GM12878 (cell line): ENCODE results near the gene SLX4. TPM values are rescaled to one million over a fixed set of nuclear protein-coding genes. Genes with fewer than 3 reads are reported as not detected.

Source experiments
- ATAC-seq: fragments of 200-7000 bp; cut with Tn5 transposase; 3 replicates; pipeline ENCODE4 v1.9.1; 2020; ENCODE audit warnings: mild to moderate bottlenecking, moderate library complexity
- BruUV-seq: library from RNA; stranded (reverse); fragments of 400-500 nt; replicated peaks from 2 replicates; lab custom pipeline; 2021; lab: Mats Ljungman, UMichigan
- CTCF ChIA-PET: fragments of 300-600 bp; sonication (Branson Sonifier 250); formaldehyde crosslinking; extraction: SDS; loops from one replicate; lab custom pipeline; 2021; ENCODE audit warnings: inconsistent platforms; lab: Yijun Ruan, JAX
- POLR2A ChIA-PET: fragments of 350-600 bp; formaldehyde crosslinking; extraction: SDS; loops from one replicate; lab custom pipeline; 2021; ENCODE audit warnings: inconsistent platforms; lab: Charles Lee
- RAD21 ChIA-PET: fragments of 300-600 bp; sonication (Branson Sonifier 250); formaldehyde crosslinking; loops from one replicate; lab custom pipeline; 2023; ENCODE audit warnings: antibody characterized with exemption; ENCODE audit not compliant: unreplicated experiment; lab: Charles Lee
- SMC1A ChIA-PET: fragments of 300-600 bp; sonication (Branson Sonifier 250); formaldehyde crosslinking; loops from one replicate; lab custom pipeline; 2023; ENCODE audit not compliant: unreplicated experiment, uncharacterized antibody; lab: Charles Lee
- DNase-seq: peaks from one replicate; pipeline ENCODE4 v3.0.0-alpha.2; 2011; ENCODE audit warnings: low read depth, low spot score
- FAIRE-seq: peaks from 3 replicates; lab custom pipeline; 2011; peaks lifted over from hg19 to GRCh38; lab: Jason Lieb, UNC
- H2AFZ ChIP-seq: 2 replicates; pipeline ENCODE4 v1.6.0; 2011; ENCODE audit warnings: low read depth, low read length, control low read depth; ENCODE audit not compliant: control insufficient read depth
- H3K27ac ChIP-seq: 2 replicates; pipeline ENCODE4 v1.5.1; 2011; ENCODE audit warnings: control low read depth; ENCODE audit not compliant: control insufficient read depth, insufficient read depth
- H3K27me3 ChIP-seq, 2 experiments: replicated peaks in 1 of 2; 2 replicates each; pipeline versions ENCODE4 v1.6.0 to v1.6.1; 2011; ENCODE audit warnings: low read length in 1 of 2; ENCODE audit not compliant: control insufficient read depth in 2 of 2, insufficient read depth in 2 of 2
- H3K36me3 ChIP-seq, 2 experiments: 2 replicates each; pipeline ENCODE4 v1.5.1; 2011; ENCODE audit warnings: low read length in 1 of 2; ENCODE audit not compliant: control insufficient read depth in 2 of 2, insufficient read depth in 2 of 2
- H3K4me1 ChIP-seq: 2 replicates; pipeline ENCODE4 v1.6.1; 2011; ENCODE audit warnings: mild to moderate bottlenecking, low read length, moderate library complexity, mixed read lengths; ENCODE audit not compliant: control insufficient read depth, insufficient read depth
- H3K4me2 ChIP-seq: 2 replicates; pipeline ENCODE4 v1.6.0; 2011; ENCODE audit warnings: control low read depth; ENCODE audit not compliant: control insufficient read depth, insufficient read depth
- H3K4me3 ChIP-seq: fragments of 200-600 bp; sonication (generic); 2 replicates; pipeline ENCODE4 v1.5.1; 2016
- H3K79me2 ChIP-seq: 2 replicates; pipeline ENCODE4 v1.6.0; 2011; ENCODE audit warnings: low read length; ENCODE audit not compliant: control insufficient read depth, insufficient read depth
- H3K9ac ChIP-seq: 2 replicates; pipeline ENCODE4 v1.8.0; 2011; ENCODE audit warnings: low read length, control low read depth, mixed read lengths; ENCODE audit not compliant: control insufficient read depth, insufficient read depth
- H3K9me3 ChIP-seq: replicated peaks from 3 replicates; pipeline ENCODE4 v1.5.1; 2011; ENCODE audit warnings: mild to moderate bottlenecking, low read length; ENCODE audit not compliant: control insufficient read depth, insufficient read depth
- H4K20me1 ChIP-seq: 2 replicates; pipeline ENCODE4 v1.6.0; 2011; ENCODE audit not compliant: control insufficient read depth, insufficient read depth
- CBX5 ChIP-seq: sonication (generic); IDR thresholded peaks from 2 replicates; pipeline ENCODE4 v1.6.1; 2016; ENCODE audit warnings: low read depth, moderate library complexity, mild to moderate bottlenecking, inconsistent platforms
- MLLT1 ChIP-seq: fragments of 450-650 bp; IDR thresholded peaks from 2 replicates; pipeline ENCODE4 v1.6.1; 2016; ENCODE audit warnings: mild to moderate bottlenecking
- PAX5 ChIP-seq: IDR thresholded peaks from 2 replicates; pipeline ENCODE4 v1.6.1; 2011; ENCODE audit warnings: low read depth, low read length, borderline replicate concordance
- POLR2A ChIP-seq: IDR thresholded peaks from 2 replicates; pipeline ENCODE4 v1.6.1; 2011; ENCODE audit warnings: low read depth, mild to moderate bottlenecking, low read length
- RELA ChIP-seq: fragments of 450-650 bp; IDR thresholded peaks from 2 replicates; pipeline ENCODE4 v1.8.0; 2014; ENCODE audit warnings: borderline replicate concordance; ENCODE audit not compliant: partially characterized antibody
- SMAD1 ChIP-seq: fragments of 450-650 bp; IDR thresholded peaks from 2 replicates; pipeline ENCODE4 v1.6.1; 2018; ENCODE audit warnings: mild to moderate bottlenecking, low read depth; ENCODE audit not compliant: partially characterized antibody
- TCF3 ChIP-seq: IDR thresholded peaks from 2 replicates; pipeline ENCODE4 v1.6.1; 2012; ENCODE audit warnings: low read depth, mild to moderate bottlenecking, low read length, borderline replicate concordance; ENCODE audit not compliant: insufficient read depth
- WRNIP1 ChIP-seq: IDR thresholded peaks from 2 replicates; pipeline ENCODE4 v1.6.1; 2011; ENCODE audit warnings: low read depth, low read length, improper control_type of control experiment, borderline replicate concordance
- ZNF24 ChIP-seq: fragments of 450-650 bp; IDR thresholded peaks from 2 replicates; pipeline ENCODE4 v1.6.1; 2017; ENCODE audit warnings: antibody characterized with exemption, mild to moderate bottlenecking
- ZNF384 ChIP-seq: IDR thresholded peaks from 2 replicates; pipeline ENCODE4 v1.6.1; 2012; ENCODE audit warnings: low read depth, mild to moderate bottlenecking, low read length, improper control_type of control experiment, borderline replicate concordance
- ZNF622 ChIP-seq: fragments of 450-650 bp; IDR thresholded peaks from 2 replicates; pipeline ENCODE4 v1.6.1; 2017; ENCODE audit warnings: mild to moderate bottlenecking, inconsistent platforms
- whole genome bisulfite sequencing: methylation state at CpG from one replicate; pipeline ENCODE4 v1.1.6; 2016; ENCODE audit warnings: low lambda C conversion rate; ENCODE audit not compliant: insufficient replicate concordance, insufficient coverage; ENCODE audit errors: missing lambda C conversion rate; 5-methylcytosine and 5-hydroxymethylcytosine counted together
- in situ Hi-C: fragments of 300-500 bp; cut with MboI; formaldehyde crosslinking; loops from 9 replicates; pipeline ENCODE4 v1.14.3; 2018; ENCODE audit warnings: mixed read lengths
- intact Hi-C: fragments of 100-400 bp; cut with micrococcal nuclease; formaldehyde crosslinking; loops from one replicate; pipeline ENCODE4 v1.14.2; 2022; ENCODE audit not compliant: unreplicated experiment
- polyA plus RNA-seq, 11 experiments: library from polyadenylated mRNA; depleted of rRNA in 4 of 11; unstranded in 6 of 11; stranded (reverse) in 5 of 11; fragments of >200 nt; fragmentation: Nextera tagmentation in 4 of 11; fragmentation: Illumina TruSeq in 1 of 11; extraction: Ambion mirVana in 4 of 11; extraction: Trizol in 1 of 11; gene quantifications; 1 replicate in 1 of 11; 2 replicates in 10 of 11; pipeline versions ENCODE4 v1.2.1 to v1.2.3, GENCODE V29; 2011 to 2016; ENCODE audit warnings: inconsistent platforms in 2 of 11, missing spikeins in 2 of 11, low read depth in 1 of 11
- total RNA-seq, 4 experiments: library from RNA; depleted of rRNA in 3 of 4; stranded (reverse); fragments of >200 nt in 3 of 4; fragmentation: Illumina TruSeq in 1 of 4; extraction: Trizol in 1 of 4; gene quantifications; 2 replicates each; pipeline versions ENCODE4 v1.2.1 to v1.2.3, GENCODE V29; 2013 to 2021
- TF ChIP-seq, protein P1 (sequence below): IDR thresholded peaks from 2 replicates; pipeline ENCODE4 v1.6.1; 2011; ENCODE audit warnings: low read depth, mild to moderate bottlenecking, low read length, moderate library complexity, borderline replicate concordance; ENCODE audit errors: extremely low read depth

Gene SLX4
- total and polyA plus RNA-seq, 10 of the 15 experiments (the other 5 are each of a cell fraction or from before 2014, with no cell fraction given) = 0.18 to 12.3 (median 4.8) TPM

DNA sequence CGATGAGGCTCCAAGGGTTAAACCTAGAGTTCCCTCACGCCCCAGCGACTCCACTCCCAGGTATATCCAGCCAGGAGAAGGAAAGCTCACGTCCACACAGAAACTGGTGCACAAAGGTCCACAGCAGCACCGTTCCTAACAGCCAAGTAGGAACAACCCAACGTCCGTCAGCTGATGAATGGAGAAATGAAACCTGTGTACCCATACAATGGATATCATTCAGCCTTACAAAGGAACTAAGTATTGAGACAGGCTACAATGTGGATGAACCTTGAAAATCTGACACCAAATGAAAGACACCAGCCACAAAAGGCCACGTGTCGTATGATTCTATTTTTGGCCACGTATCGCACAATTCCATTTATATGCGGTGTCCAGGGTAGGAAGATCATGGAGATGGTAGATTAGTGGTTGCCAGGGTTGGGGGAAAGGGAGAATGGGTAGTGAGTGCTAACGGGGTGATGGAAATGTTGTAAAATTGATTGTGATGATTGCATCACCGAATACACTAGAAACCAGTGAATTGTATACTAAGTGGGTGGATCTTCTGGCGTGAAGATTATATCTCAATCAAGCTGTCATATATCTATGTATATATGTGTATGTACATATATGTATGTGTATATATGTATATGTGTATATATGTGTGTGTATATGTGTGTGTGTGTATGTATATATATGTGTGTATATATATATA is 64.3 kb downstream of the SLX4 start:
- intact Hi-C loops = no loop called here
- Histone ChIP-seq H3K4me3 (no peak overlapping the region), H3K36me3 (peaks cover 0 to 4% of the 10 kb centered on the region in 2 experiments; a peak in 3 of 4 replicates), H3K27ac (no peak overlapping the region)
- CTCF ChIA-PET = no interaction called here
- whole genome bisulfite sequencing = 83% methylated on average over 15 of the region's 15 CpGs
- TF ChIP-seq, protein P1, sequence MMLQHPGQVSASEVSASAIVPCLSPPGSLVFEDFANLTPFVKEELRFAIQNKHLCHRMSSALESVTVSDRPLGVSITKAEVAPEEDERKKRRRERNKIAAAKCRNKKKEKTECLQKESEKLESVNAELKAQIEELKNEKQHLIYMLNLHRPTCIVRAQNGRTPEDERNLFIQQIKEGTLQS = no peak
- no peak for TF ChIP-seq POLR2A
- no peak for TF ChIP-seq ZNF622
- no peak for TF ChIP-seq TCF3
- TF ChIP-seq SMAD1 = no peak
- TF ChIP-seq RELA = no peak
- TF ChIP-seq WRNIP1 = no peak
- TF ChIP-seq ZNF24 = no peak
- TF ChIP-seq ZNF384 = no peak
- TF ChIP-seq MLLT1 = no peak
- TF ChIP-seq CBX5 = no peak
- no peak for TF ChIP-seq PAX5
- TF ChIP-seq, all 136 proteins: peak for 0
- Histone ChIP-seq H3K9me3 (no peaks in the 10 kb centered on the region), H3K4me1 (peaks cover 3% of the 10 kb centered on the region; the same call in 1 of the 2 replicates), H3K79me2 (no peaks in the 10 kb centered on the region), H2AFZ (no peak overlapping the region), H3K27me3 (no peaks in the 10 kb centered on the region), H3K9ac (no peak overlapping the region), H3K4me2 (no peak overlapping the region), H4K20me1 (no peaks in the 10 kb centered on the region)
- SMC1A ChIA-PET = no interaction called here
- DNase-seq = no peak
- no peak for FAIRE-seq
- ATAC-seq = no peak
- RAD21 ChIA-PET = interaction anchor here (0.8 kb wide), 1 partner anchor 89 kb away, joined by 3 read pairs; no protein-coding TSS in a partner anchor
- POLR2A ChIA-PET = interaction anchor here (1.1 kb wide), 1 partner anchor 11 kb away, joined by 3 read pairs; no protein-coding TSS in a partner anchor
- in situ Hi-C loops = no loop called here
- BruUV-seq = no TSS peak
